Tibial nerve (tissue), 4 donors: ENCODE results near the gene PKP1. TPM values are rescaled to one million over a fixed set of nuclear protein-coding genes. Genes with fewer than 3 reads are reported as not detected.

Experiments
- DNase-seq, 2 donors: peaks; one replicate each; pipeline ENCODE4 v3.0.0-alpha.2; 2019; ENCODE audit warnings: low spot score in 2 of 2
- H3K27ac ChIP-seq, 4 donors: fragments of 200-600 bp; sonication (generic) in 3 of 4; one replicate each; pipeline ENCODE4 v1.5.1; 2017 to 2019; ENCODE audit warnings: mild to moderate bottlenecking in 1 of 4
- H3K27me3 ChIP-seq, 2 donors: fragments of 200-600 bp; sonication (generic) in 1 of 2; one replicate each; pipeline versions ENCODE4 v1.5.1 to v1.6.0; 2017 to 2019
- H3K36me3 ChIP-seq, 3 donors: fragments of 200-600 bp; sonication (generic); one replicate each; pipeline ENCODE4 v1.5.1; 2018 to 2019
- H3K4me1 ChIP-seq, 4 donors: fragments of 200-600 bp; sonication (generic) in 3 of 4; one replicate each; pipeline ENCODE4 v1.5.1; 2017 to 2019
- H3K4me3 ChIP-seq, 4 donors: fragments of 200-600 bp; sonication (generic) in 3 of 4; one replicate each; pipeline ENCODE4 v1.5.1; 2017 to 2019; ENCODE audit warnings: mild to moderate bottlenecking in 1 of 4, moderate library complexity in 1 of 4
- H3K9me3 ChIP-seq, 4 donors: fragments of 200-600 bp; sonication (generic) in 3 of 4; one replicate each; pipeline ENCODE4 v1.5.1; 2017 to 2019
- CTCF ChIP-seq, 5 experiments: fragments of 200-600 bp in 3 of 5; fragments of 450-650 bp in 2 of 5; sonication (generic) in 3 of 5; IDR thresholded peaks; one replicate each; pipeline ENCODE4 v1.5.1; 2016 to 2019; ENCODE audit warnings: antibody characterized with exemption in 5 of 5, mild to moderate bottlenecking in 3 of 5, moderate library complexity in 2 of 5
- EP300 ChIP-seq, 2 donors: sonication (generic); formaldehyde crosslinking; IDR thresholded peaks; one replicate each; pipeline ENCODE4 v1.6.1; 2017; ENCODE audit warnings: antibody characterized with exemption in 2 of 2, mild to moderate bottlenecking in 1 of 2
- POLR2A ChIP-seq, 2 donors: fragments of 450-650 bp; IDR thresholded peaks; one replicate each; pipeline ENCODE4 v1.6.1; 2017; ENCODE audit warnings: antibody characterized with exemption in 2 of 2, mild to moderate bottlenecking in 2 of 2, moderate library complexity in 2 of 2
- WGBS, 2 donors: methylation state at CpG; one replicate each; pipeline ENCODE4 v1.1.5; 2018; 5-methylcytosine and 5-hydroxymethylcytosine counted together
- total RNA-seq, 4 donors: library from RNA; depleted of rRNA; stranded (reverse); fragments of >200 nt; gene quantifications; one replicate each; pipeline ENCODE4 v1.1.0, GENCODE V29; 2016

PKP1 gene
- total RNA-seq, 4 donors from 2014 or later, result 0.22 to 0.90 (median 0.39) TPM; not detected in 1

- Histone ChIP-seq H3K27me3 (no peaks in the 10 kb centered on the region), H3K36me3 (no peaks in the 10 kb centered on the region), H3K27ac (no peak overlapping the region), H3K4me3 (no peak overlapping the region), H3K9me3 (no peaks in the 10 kb centered on the region), H3K4me1 (no peaks in the 10 kb centered on the region)
- 73% methylated on average over 10 of the region's 10 CpGs for WGBS, 2 donors
- DNase-seq, result no peak
- TF ChIP-seq POLR2A (IDR thresholded peaks at IDR 0.05) (no peak), EP300 (IDR thresholded peaks at IDR 0.05) (no peak), CTCF (IDR thresholded peaks at IDR 0.05) (no peak)
These were observed 74.5 kb downstream of the PKP1 start for GRCh38 chr1:201357636-201358348.

GRCh38 chr1:201358596-201358995, 75.3 kb downstream of the PKP1 start:
- no peak for TF ChIP-seq POLR2A (IDR thresholded peaks at IDR 0.05)
- TF ChIP-seq CTCF (IDR thresholded peaks at IDR 0.05), result no peak
- TF ChIP-seq EP300 (IDR thresholded peaks at IDR 0.05), result no peak
- WGBS, 2 donors, result 77 to 83% methylated on average over 4 of the region's 4 CpGs
- DNase-seq, result no peak
- Histone ChIP-seq H3K9me3 (no peaks in the 10 kb centered on the region), H3K27me3 (no peaks in the 10 kb centered on the region), H3K4me1 (no peaks in the 10 kb centered on the region), H3K4me3 (no peak overlapping the region), H3K27ac (no peak overlapping the region), H3K36me3 (no peaks in the 10 kb centered on the region)

GRCh38 chr1:201359031-201359872, 75.9 kb downstream of the PKP1 start:
- Histone ChIP-seq H3K36me3 (no peaks in the 10 kb centered on the region), H3K4me3 (no peak overlapping the region), H3K27me3 (no peaks in the 10 kb centered on the region), H3K9me3 (no peaks in the 10 kb centered on the region), H3K4me1 (no peaks in the 10 kb centered on the region), H3K27ac (no peak overlapping the region)
- no peak for TF ChIP-seq EP300 (IDR thresholded peaks at IDR 0.05)
- no peak for TF ChIP-seq CTCF (IDR thresholded peaks at IDR 0.05)
- no peak for TF ChIP-seq POLR2A (IDR thresholded peaks at IDR 0.05)
- 73 to 77% methylated on average over 18 of the region's 18 CpGs for WGBS, 2 donors
- DNase-seq, result no peak

GRCh38 chr1:201359873-201360210, 76.5 kb downstream of the PKP1 start:
- H3K27ac ChIP-seq, result no peak overlapping the region
- no peak overlapping the region for H3K4me3 ChIP-seq
- H3K4me1 ChIP-seq, result no peaks in the 10 kb centered on the region
- no peaks in the 10 kb centered on the region for H3K27me3 ChIP-seq
- no peak for TF ChIP-seq EP300 (IDR thresholded peaks at IDR 0.05)
- no peak for TF ChIP-seq CTCF (IDR thresholded peaks at IDR 0.05)
- no peak for TF ChIP-seq POLR2A (IDR thresholded peaks at IDR 0.05)
- H3K36me3 ChIP-seq, result no peaks in the 10 kb centered on the region
- DNase-seq, result no peak
- no peaks in the 10 kb centered on the region for H3K9me3 ChIP-seq
- 83 to 86% methylated on average over 2 of the region's 2 CpGs for WGBS, 2 donors

- Histone ChIP-seq H3K4me3 (no peak overlapping the region), H3K36me3 (no peaks in the 10 kb centered on the region), H3K4me1 (no peaks in the 10 kb centered on the region), H3K27me3 (no peaks in the 10 kb centered on the region), H3K27ac (no peak overlapping the region), H3K9me3 (no peaks in the 10 kb centered on the region)
- TF ChIP-seq CTCF (IDR thresholded peaks at IDR 0.05) (no peak), POLR2A (IDR thresholded peaks at IDR 0.05) (no peak), EP300 (IDR thresholded peaks at IDR 0.05) (no peak)
- WGBS, 2 donors, result 86% methylated on average over 6 to 7 of the region's 7 CpGs
- DNase-seq, result no peak
These were observed 77.2 kb downstream of the PKP1 start for GRCh38 chr1:201360486-201360885.
